Amygdala (tissue), 56 donors: ENCODE results near the gene ZNF577.

Experiments used
- DNase-seq, 56 donors: peaks; one replicate each; lab custom pipeline; 2025; lab: John Stamatoyannopoulos, UW

Gene ZNF577

GRCh38 chr19:51882518-51882917 is 5.2 kb downstream of the ZNF577 start:
- DNase-seq = no peak

- DNase-seq = no peak
Measured at GRCh38 chr19:51873097-51873496, 14.7 kb downstream of the ZNF577 start.

- no peak for DNase-seq
Measured at GRCh38 chr19:51861870-51862622, 25.7 kb downstream of the ZNF577 start.

- no peak for DNase-seq
Measured at GRCh38 chr19:51837145-51837544, 50.6 kb downstream of the ZNF577 start.

GRCh38 chr19:51830274-51830673 is 57.5 kb downstream of the ZNF577 start:
- peak in 2 of 56 donors; percentile 2 to 27 for DNase-seq

GRCh38 chr19:51824281-51825005 is 63.3 kb downstream of the ZNF577 start:
- DNase-seq = peak in 9 of 56 donors; percentile 0 to 31 (median 15)

GRCh38 chr19:51822946-51823345 is 64.8 kb downstream of the ZNF577 start:
- no peak for DNase-seq

GRCh38 chr19:51822325-51822724 is 65.4 kb downstream of the ZNF577 start:
- no peak for DNase-seq

- no peak for DNase-seq
Measured at GRCh38 chr19:51821921-51822320, 65.8 kb downstream of the ZNF577 start.

GRCh38 chr19:51821456-51821855 is 66.3 kb downstream of the ZNF577 start:
- no peak for DNase-seq
